Measurements from ENCODE around the gene BDNF. TPM values are rescaled to one million over a fixed set of nuclear protein-coding genes. Genes with fewer than 3 reads are reported as not detected.

The BDNF gene
- polyA plus RNA-seq, 4 donors, result 0.15 to 0.69 TPM; not detected in 2

DNA sequence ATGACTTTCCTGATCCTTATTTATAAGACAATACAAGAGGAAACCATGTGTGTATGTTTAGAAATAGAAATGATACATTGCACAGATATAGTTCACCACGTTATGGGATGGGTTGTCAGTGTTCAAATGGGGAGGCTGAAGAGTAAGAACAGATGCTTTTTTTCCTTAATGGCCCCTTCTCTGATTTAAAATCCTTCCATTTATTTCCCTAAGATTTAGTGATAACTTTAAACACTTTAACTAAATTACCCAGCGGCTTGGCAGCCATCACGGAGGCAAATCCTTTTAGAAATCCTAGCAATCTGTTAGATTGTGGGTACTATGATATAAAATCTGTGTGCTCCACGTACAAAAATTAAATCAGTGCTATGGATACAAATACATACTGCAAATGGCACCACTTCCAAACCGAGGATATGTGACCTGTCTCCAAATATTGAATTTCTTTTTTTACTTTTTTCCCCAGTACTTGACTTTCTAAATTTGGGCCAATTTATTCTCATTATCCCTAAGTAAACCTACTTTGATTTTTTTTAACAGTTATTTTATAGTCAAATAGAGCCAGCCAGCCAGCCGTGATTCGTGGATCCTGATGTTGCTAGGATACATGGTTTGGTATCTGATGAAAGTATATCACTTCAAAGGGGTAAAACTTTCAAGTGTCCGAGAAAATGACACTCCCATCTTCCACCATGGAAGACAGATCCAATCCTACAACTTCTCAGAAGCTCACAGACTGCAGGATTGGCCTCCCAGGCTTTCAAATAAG, 46.1 kb downstream of the BDNF start:
- no peaks in the 10 kb centered on the region for H3K27me3 ChIP-seq (ENCODE audit: control insufficient read depth in 3 of 3, insufficient read depth in 3 of 3, low read length in 3 of 3)
- no peak for DNase-seq
- no peak for FAIRE-seq
- no peak overlapping the region for H3K4me3 ChIP-seq (ENCODE audit: low read depth in 1 of 3, low read length in 3 of 3)
- no peaks in the 10 kb centered on the region for H3K4me1 ChIP-seq (ENCODE audit: control insufficient read depth in 3 of 3, insufficient read depth in 2 of 3, low read depth in 1 of 3, low read length in 2 of 3)
- no peak overlapping the region for H3K27ac ChIP-seq (ENCODE audit: low read depth in 1 of 3, low read length in 2 of 3)
- 65 to 79% (median 79%) methylated on average over 8 of the region's 8 CpGs for WGBS, 3 donors
- no peaks in the 10 kb centered on the region for H3K9me3 ChIP-seq (ENCODE audit: control insufficient read depth in 2 of 2, insufficient read depth in 1 of 2, low read depth in 1 of 2, low read length in 1 of 2)
- H3K36me3 ChIP-seq (ENCODE audit: control insufficient read depth in 3 of 3, insufficient read depth in 2 of 3, low read depth in 1 of 3, low read length in 3 of 3), result no peaks in the 10 kb centered on the region

- Histone ChIP-seq H3K4me1 (ENCODE audit: control insufficient read depth in 3 of 3, insufficient read depth in 2 of 3, low read depth in 1 of 3, low read length in 2 of 3) (no peaks in the 10 kb centered on the region), H3K36me3 (ENCODE audit: control insufficient read depth in 3 of 3, insufficient read depth in 2 of 3, low read depth in 1 of 3, low read length in 3 of 3) (no peaks in the 10 kb centered on the region), H3K27ac (ENCODE audit: low read depth in 1 of 3, low read length in 2 of 3) (no peak overlapping the region), H3K27me3 (ENCODE audit: control insufficient read depth in 3 of 3, insufficient read depth in 3 of 3, low read length in 3 of 3) (no peaks in the 10 kb centered on the region), H3K9me3 (ENCODE audit: control insufficient read depth in 2 of 2, insufficient read depth in 1 of 2, low read depth in 1 of 2, low read length in 1 of 2) (no peaks in the 10 kb centered on the region), H3K4me3 (ENCODE audit: low read depth in 1 of 3, low read length in 3 of 3) (no peak overlapping the region)
- FAIRE-seq, result no peak
- no peak for DNase-seq
Measured at GRCh38 chr11:27651711-27652110, 48.5 kb downstream of the BDNF start.

- DNase-seq (no peak), FAIRE-seq (no peak)
- Histone ChIP-seq H3K36me3 (ENCODE audit: control insufficient read depth in 3 of 3, insufficient read depth in 2 of 3, low read depth in 1 of 3, low read length in 3 of 3) (no peaks in the 10 kb centered on the region), H3K27me3 (ENCODE audit: control insufficient read depth in 3 of 3, insufficient read depth in 3 of 3, low read length in 3 of 3) (no peaks in the 10 kb centered on the region), H3K9me3 (ENCODE audit: control insufficient read depth in 2 of 2, insufficient read depth in 1 of 2, low read depth in 1 of 2, low read length in 1 of 2) (no peaks in the 10 kb centered on the region), H3K4me1 (ENCODE audit: control insufficient read depth in 3 of 3, insufficient read depth in 2 of 3, low read depth in 1 of 3, low read length in 2 of 3) (no peaks in the 10 kb centered on the region), H3K27ac (ENCODE audit: low read depth in 1 of 3, low read length in 2 of 3) (no peak overlapping the region), H3K4me3 (ENCODE audit: low read depth in 1 of 3, low read length in 3 of 3) (no peak overlapping the region)
- 73 to 88% (median 79%) methylated on average over 4 of the region's 4 CpGs for WGBS, 3 donors
Measured at GRCh38 chr11:27650988-27651387, 49.3 kb downstream of the BDNF start.

DNA sequence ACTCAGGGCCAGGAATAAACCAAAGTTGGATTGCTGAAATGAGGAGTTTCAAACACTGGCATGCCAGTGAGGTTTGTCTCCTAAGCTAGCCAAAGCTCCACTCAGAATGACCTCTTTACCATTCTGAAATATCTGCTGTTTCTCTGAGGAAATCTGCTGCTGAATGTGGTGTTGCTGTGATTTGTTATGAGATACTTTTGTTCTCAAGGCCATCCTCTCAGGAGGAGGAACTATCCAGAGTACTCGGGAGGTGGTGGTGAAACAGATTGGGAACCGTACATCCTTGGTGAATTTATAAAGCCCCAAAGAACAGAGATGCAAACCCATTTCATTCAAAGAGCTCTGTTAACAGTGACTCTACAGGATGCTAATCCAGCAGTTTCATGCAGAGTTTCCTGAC, 50.5 kb downstream of the BDNF start:
- DNase-seq, result no peak
- FAIRE-seq, result no peak
- Histone ChIP-seq H3K4me3 (ENCODE audit: low read depth in 1 of 3, low read length in 3 of 3) (no peak overlapping the region), H3K27ac (ENCODE audit: low read depth in 1 of 3, low read length in 2 of 3) (no peak overlapping the region), H3K4me1 (ENCODE audit: control insufficient read depth in 3 of 3, insufficient read depth in 2 of 3, low read depth in 1 of 3, low read length in 2 of 3) (no peaks in the 10 kb centered on the region), H3K9me3 (ENCODE audit: control insufficient read depth in 2 of 2, insufficient read depth in 1 of 2, low read depth in 1 of 2, low read length in 1 of 2) (no peaks in the 10 kb centered on the region), H3K36me3 (ENCODE audit: control insufficient read depth in 3 of 3, insufficient read depth in 2 of 3, low read depth in 1 of 3, low read length in 3 of 3) (no peaks in the 10 kb centered on the region), H3K27me3 (ENCODE audit: control insufficient read depth in 3 of 3, insufficient read depth in 3 of 3, low read length in 3 of 3) (no peaks in the 10 kb centered on the region)
- 75 to 84% (median 80%) methylated on average over 2 of the region's 2 CpGs for WGBS, 3 donors

- Histone ChIP-seq H3K4me3 (ENCODE audit: low read depth in 1 of 3, low read length in 3 of 3) (no peak overlapping the region), H3K4me1 (ENCODE audit: control insufficient read depth in 3 of 3, insufficient read depth in 2 of 3, low read depth in 1 of 3, low read length in 2 of 3) (no peaks in the 10 kb centered on the region), H3K9me3 (ENCODE audit: control insufficient read depth in 2 of 2, insufficient read depth in 1 of 2, low read depth in 1 of 2, low read length in 1 of 2) (no peaks in the 10 kb centered on the region), H3K27me3 (ENCODE audit: control insufficient read depth in 3 of 3, insufficient read depth in 3 of 3, low read length in 3 of 3) (no peaks in the 10 kb centered on the region), H3K27ac (ENCODE audit: low read depth in 1 of 3, low read length in 2 of 3) (no peak overlapping the region), H3K36me3 (ENCODE audit: control insufficient read depth in 3 of 3, insufficient read depth in 2 of 3, low read depth in 1 of 3, low read length in 3 of 3) (no peaks in the 10 kb centered on the region)
- DNase-seq (no peak), FAIRE-seq (no peak)
Measured at GRCh38 chr11:27648840-27649239, 51.4 kb downstream of the BDNF start.

DNA sequence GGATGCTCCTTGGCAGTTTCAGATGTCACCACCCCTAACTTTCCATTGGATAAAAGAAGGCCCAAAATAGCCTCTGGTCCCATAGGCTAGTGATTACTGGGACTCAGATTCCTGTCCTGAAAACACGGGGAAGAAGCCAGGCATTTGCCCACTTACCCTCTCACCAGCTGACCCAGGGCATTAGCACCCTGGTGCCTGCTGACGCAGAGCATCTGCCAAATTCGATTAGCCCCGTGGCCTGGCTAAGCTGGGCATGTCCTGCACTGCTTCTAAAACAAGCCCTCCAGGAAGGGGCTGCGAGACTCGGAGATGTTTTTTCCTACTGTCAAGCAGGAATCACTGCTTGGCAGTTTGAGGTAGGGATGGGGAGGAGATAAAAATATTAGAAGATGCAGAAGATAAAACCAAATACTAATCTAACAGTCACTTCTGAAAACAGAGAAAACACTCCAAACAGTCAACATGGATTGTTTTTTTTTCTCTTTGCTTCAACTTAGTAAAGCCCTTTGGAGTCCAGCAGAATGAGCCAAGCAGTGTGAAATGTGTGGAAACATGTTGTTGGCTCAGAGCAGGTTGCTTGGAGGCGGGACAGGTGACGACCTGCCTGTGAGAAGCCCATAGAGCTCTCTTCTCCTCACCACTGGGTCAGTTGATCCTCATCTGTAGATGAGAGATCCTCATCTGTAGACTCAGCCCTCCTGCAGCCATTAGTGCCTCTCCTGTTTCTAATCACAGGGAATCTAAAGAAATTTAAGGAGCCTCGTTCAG, 54.0 kb downstream of the BDNF start:
- DNase-seq (no peak), FAIRE-seq (no peak)
- no peak overlapping the region for H3K4me3 ChIP-seq (ENCODE audit: low read depth in 1 of 3, low read length in 3 of 3)
- H3K4me1 ChIP-seq (ENCODE audit: control insufficient read depth in 3 of 3, insufficient read depth in 2 of 3, low read depth in 1 of 3, low read length in 2 of 3), result no peaks in the 10 kb centered on the region
- no peak overlapping the region for H3K27ac ChIP-seq (ENCODE audit: low read depth in 1 of 3, low read length in 2 of 3)
- H3K36me3 ChIP-seq (ENCODE audit: control insufficient read depth in 3 of 3, insufficient read depth in 2 of 3, low read depth in 1 of 3, low read length in 3 of 3), result no peaks in the 10 kb centered on the region
- no peaks in the 10 kb centered on the region for H3K9me3 ChIP-seq (ENCODE audit: control insufficient read depth in 2 of 2, insufficient read depth in 1 of 2, low read depth in 1 of 2, low read length in 1 of 2)
- no peaks in the 10 kb centered on the region for H3K27me3 ChIP-seq (ENCODE audit: control insufficient read depth in 3 of 3, insufficient read depth in 3 of 3, low read length in 3 of 3)
- WGBS, 3 donors, result 84 to 91% (median 87%) methylated on average over 9 of the region's 9 CpGs

DNA sequence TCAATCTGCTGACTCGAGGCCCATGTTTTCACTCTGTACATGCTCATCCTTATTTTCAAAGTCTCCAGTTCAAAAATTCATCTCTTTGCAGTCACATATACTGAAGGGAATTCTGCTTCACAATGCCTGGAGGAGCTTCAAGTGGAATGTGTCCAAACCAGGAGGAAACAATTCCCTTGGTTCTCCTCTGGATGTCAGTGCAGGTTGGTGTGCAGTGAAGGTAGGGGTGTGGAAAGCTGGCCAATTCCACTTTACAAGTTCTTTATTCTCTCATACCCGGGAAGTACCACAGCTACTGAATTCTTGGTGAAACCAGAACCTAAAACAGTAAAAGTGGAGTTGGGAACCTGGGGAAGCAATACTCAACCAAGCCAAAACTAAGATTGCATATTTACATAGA, 57.3 kb downstream of the BDNF start:
- Histone ChIP-seq H3K9me3 (ENCODE audit: control insufficient read depth in 2 of 2, insufficient read depth in 1 of 2, low read depth in 1 of 2, low read length in 1 of 2) (no peaks in the 10 kb centered on the region), H3K27me3 (ENCODE audit: control insufficient read depth in 3 of 3, insufficient read depth in 3 of 3, low read length in 3 of 3) (no peaks in the 10 kb centered on the region), H3K36me3 (ENCODE audit: control insufficient read depth in 3 of 3, insufficient read depth in 2 of 3, low read depth in 1 of 3, low read length in 3 of 3) (no peaks in the 10 kb centered on the region), H3K27ac (ENCODE audit: low read depth in 1 of 3, low read length in 2 of 3) (no peak overlapping the region), H3K4me3 (ENCODE audit: low read depth in 1 of 3, low read length in 3 of 3) (no peak overlapping the region), H3K4me1 (ENCODE audit: control insufficient read depth in 3 of 3, insufficient read depth in 2 of 3, low read depth in 1 of 3, low read length in 2 of 3) (no peaks in the 10 kb centered on the region)
- FAIRE-seq (no peak), DNase-seq (no peak)
- WGBS, 3 donors, result 81 to 86% (median 84%) methylated on average over 2 of the region's 2 CpGs

GRCh38 chr11:27640954-27641353, 59.3 kb downstream of the BDNF start:
- no peak for DNase-seq
- Histone ChIP-seq H3K9me3 (ENCODE audit: control insufficient read depth in 2 of 2, insufficient read depth in 1 of 2, low read depth in 1 of 2, low read length in 1 of 2) (peaks cover 0 to 4% of the 10 kb centered on the region in 2 donors), H3K27ac (ENCODE audit: low read depth in 1 of 3, low read length in 2 of 3) (no peak overlapping the region), H3K27me3 (ENCODE audit: control insufficient read depth in 3 of 3, insufficient read depth in 3 of 3, low read length in 3 of 3) (no peaks in the 10 kb centered on the region), H3K4me3 (ENCODE audit: low read depth in 1 of 3, low read length in 3 of 3) (no peak overlapping the region), H3K4me1 (ENCODE audit: control insufficient read depth in 3 of 3, insufficient read depth in 2 of 3, low read depth in 1 of 3, low read length in 2 of 3) (no peaks in the 10 kb centered on the region), H3K36me3 (ENCODE audit: control insufficient read depth in 3 of 3, insufficient read depth in 2 of 3, low read depth in 1 of 3, low read length in 3 of 3) (no peaks in the 10 kb centered on the region)
- no peak for FAIRE-seq

Data from small intestine (tissue), 7 donors.